OCI-LY3 (cell line): ENCODE measurements around the gene KCNK18.

Experiments used
- CTCF ChIP-seq: fragments of 200-600, 300-600 bp; sonication (generic); IDR thresholded peaks from 2 replicates; pipeline ENCODE4 v1.5.1; 2014; ENCODE audit warnings: antibody characterized with exemption, low read length, low read depth
- EZH2phosphoT487 ChIP-seq: fragments of 200-600 bp; shearing (Covaris generic); IDR thresholded peaks from 2 replicates; pipeline ENCODE4 v1.6.1; 2018; ENCODE audit warnings: antibody characterized with exemption, mixed run types, low read depth

GRCh38 chr10:117256910-117257309 is 59.6 kb downstream of the KCNK18 start:
- TF ChIP-seq CTCF (no peak), EZH2phosphoT487 (no peak)
